Measurements from ENCODE around the gene SPG7.

The SPG7 gene

GRCh38 chr16:89600956-89601355 lies 92.8 kb downstream of the SPG7 start:
- no peak for DNase-seq (ENCODE audit: low spot score)

GRCh38 chr16:89601906-89602272 lies 93.7 kb downstream of the SPG7 start:
- DNase-seq (ENCODE audit: low spot score), result no peak

GRCh38 chr16:89602273-89602951 lies 94.2 kb downstream of the SPG7 start:
- peak; percentile 50 for DNase-seq (ENCODE audit: low spot score)

- no peak for DNase-seq (ENCODE audit: low spot score)
Observed at GRCh38 chr16:89602952-89603590, 94.9 kb downstream of the SPG7 start.

- DNase-seq (ENCODE audit: low spot score), result no peak
Observed at GRCh38 chr16:89604764-89605163, 96.6 kb downstream of the SPG7 start.

- no peak for DNase-seq (ENCODE audit: low spot score)
Observed at GRCh38 chr16:89605186-89605970, 97.2 kb downstream of the SPG7 start.

- no peak for DNase-seq (ENCODE audit: low spot score)
Observed at GRCh38 chr16:89606006-89606405, 97.8 kb downstream of the SPG7 start.

Measured in putamen (tissue), 1 donor.